Cardiac muscle cell (in vitro differentiated cells and primary cell): ENCODE data around the gene PALB2. TPM values are rescaled to one million over a fixed set of nuclear protein-coding genes. Genes with fewer than 3 reads are reported as not detected.

Experiments used
- DNase-seq, 2 donors: peaks; one replicate each; pipeline versions ENCODE4 v3.0.0 to v3.0.0-alpha.2; 2010 to 2017; ENCODE audit warnings: low read depth in 1 of 2, low spot score in 1 of 2
- H3K27ac ChIP-seq: fragments of 200-600 bp; sonication (generic); 2 replicates; pipeline ENCODE4 v1.5.1; 2016
- H3K27me3 ChIP-seq: fragments of 200-600 bp; sonication (generic); 2 replicates; pipeline ENCODE4 v1.6.0; 2016; ENCODE audit warnings: control low read depth
- H3K36me3 ChIP-seq: fragments of 200-600 bp; sonication (generic); 2 replicates; pipeline ENCODE4 v1.5.1; 2016; ENCODE audit warnings: control low read depth
- H3K4me1 ChIP-seq: fragments of 200-600 bp; sonication (generic); 2 replicates; pipeline ENCODE4 v1.8.1; 2017; ENCODE audit warnings: low read depth, mild to moderate bottlenecking, mixed run types
- H3K4me3 ChIP-seq: fragments of 200-600 bp; sonication (generic); 2 replicates; pipeline ENCODE4 v1.5.1; 2016; ENCODE audit warnings: mild to moderate bottlenecking
- H3K9me3 ChIP-seq: fragments of 200-600 bp; sonication (generic); 2 replicates; pipeline ENCODE4 v1.5.1; 2017; ENCODE audit warnings: low read depth, mild to moderate bottlenecking, control low read depth
- polyA plus RNA-seq: library from polyadenylated mRNA; unstranded; fragments of >200 nt; fragmentation: Nextera tagmentation; extraction: Ambion mirVana; gene quantifications from 2 replicates; pipeline ENCODE4 v1.2.1, GENCODE V29; 2016
- total RNA-seq: library from RNA; depleted of rRNA; stranded (reverse); fragments of >200 nt; gene quantifications from 2 replicates; pipeline ENCODE4 v1.2.3, GENCODE V29; 2016
- TF ChIP-seq, protein P1 (sequence below): IDR thresholded peaks from 2 replicates; pipeline ENCODE4 v1.5.1; 2012; ENCODE audit warnings: low read depth, mild to moderate bottlenecking, low read length

The PALB2 gene
- total and polyA plus RNA-seq, 2 experiments from 2014 or later, result 9.5 to 10.8 TPM

GRCh38 chr16:23670137-23670776 lies 29.1 kb upstream of the PALB2 start:
- TF ChIP-seq, protein P1, sequence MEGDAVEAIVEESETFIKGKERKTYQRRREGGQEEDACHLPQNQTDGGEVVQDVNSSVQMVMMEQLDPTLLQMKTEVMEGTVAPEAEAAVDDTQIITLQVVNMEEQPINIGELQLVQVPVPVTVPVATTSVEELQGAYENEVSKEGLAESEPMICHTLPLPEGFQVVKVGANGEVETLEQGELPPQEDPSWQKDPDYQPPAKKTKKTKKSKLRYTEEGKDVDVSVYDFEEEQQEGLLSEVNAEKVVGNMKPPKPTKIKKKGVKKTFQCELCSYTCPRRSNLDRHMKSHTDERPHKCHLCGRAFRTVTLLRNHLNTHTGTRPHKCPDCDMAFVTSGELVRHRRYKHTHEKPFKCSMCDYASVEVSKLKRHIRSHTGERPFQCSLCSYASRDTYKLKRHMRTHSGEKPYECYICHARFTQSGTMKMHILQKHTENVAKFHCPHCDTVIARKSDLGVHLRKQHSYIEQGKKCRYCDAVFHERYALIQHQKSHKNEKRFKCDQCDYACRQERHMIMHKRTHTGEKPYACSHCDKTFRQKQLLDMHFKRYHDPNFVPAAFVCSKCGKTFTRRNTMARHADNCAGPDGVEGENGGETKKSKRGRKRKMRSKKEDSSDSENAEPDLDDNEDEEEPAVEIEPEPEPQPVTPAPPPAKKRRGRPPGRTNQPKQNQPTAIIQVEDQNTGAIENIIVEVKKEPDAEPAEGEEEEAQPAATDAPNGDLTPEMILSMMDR, result no peak
- DNase-seq, result peak in 1 of 2 donors; percentile 61
- peaks cover 43% of the 10 kb centered on the region for H3K36me3 ChIP-seq
- no peak overlapping the region for H3K27ac ChIP-seq
- H3K9me3 ChIP-seq, result no peaks in the 10 kb centered on the region
- peaks cover 7% of the 10 kb centered on the region for H3K4me1 ChIP-seq
- H3K27me3 ChIP-seq, result no peaks in the 10 kb centered on the region
- H3K4me3 ChIP-seq, result no peak overlapping the region

DNA sequence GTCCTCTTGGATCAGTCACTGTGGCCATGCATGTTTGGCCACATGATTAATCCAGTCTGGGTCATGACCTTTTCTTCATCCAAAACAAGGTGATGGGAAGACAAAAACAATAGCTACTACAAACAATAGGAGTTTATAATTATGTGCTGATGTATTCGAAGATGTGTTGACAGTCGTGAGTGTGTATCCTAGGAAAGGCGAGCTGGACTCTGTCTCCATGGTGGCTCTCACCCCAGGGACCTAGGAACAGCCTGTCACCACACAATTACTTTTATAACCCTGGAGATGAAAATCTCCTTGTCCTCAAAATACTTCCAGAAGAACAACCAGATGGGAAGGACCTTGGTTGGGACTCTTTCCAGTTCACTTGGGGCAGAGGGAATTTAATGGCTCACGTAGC lies 27.8 kb upstream of the PALB2 start:
- H3K27me3 ChIP-seq, result no peaks in the 10 kb centered on the region
- TF ChIP-seq, protein P1, result no peak
- no peaks in the 10 kb centered on the region for H3K4me1 ChIP-seq
- DNase-seq, result no peak
- H3K9me3 ChIP-seq, result no peaks in the 10 kb centered on the region
- H3K27ac ChIP-seq, result no peak overlapping the region
- no peak overlapping the region for H3K4me3 ChIP-seq
- H3K36me3 ChIP-seq, result peaks cover 55% of the 10 kb centered on the region

GRCh38 chr16:23668225-23668624 lies 27.1 kb upstream of the PALB2 start:
- H3K36me3 ChIP-seq, result peaks cover 60% of the 10 kb centered on the region
- TF ChIP-seq, protein P1, result no peak
- DNase-seq, result no peak
- no peaks in the 10 kb centered on the region for H3K9me3 ChIP-seq
- H3K27ac ChIP-seq, result no peak overlapping the region
- no peak overlapping the region for H3K4me3 ChIP-seq
- H3K4me1 ChIP-seq, result no peaks in the 10 kb centered on the region
- H3K27me3 ChIP-seq, result no peaks in the 10 kb centered on the region

GRCh38 chr16:23667355-23667659 lies 26.2 kb upstream of the PALB2 start:
- H3K27me3 ChIP-seq, result no peaks in the 10 kb centered on the region
- DNase-seq, result no peak
- H3K36me3 ChIP-seq, result peaks cover 64% of the 10 kb centered on the region
- H3K4me1 ChIP-seq, result no peaks in the 10 kb centered on the region
- no peak overlapping the region for H3K27ac ChIP-seq
- H3K4me3 ChIP-seq, result no peak overlapping the region
- no peaks in the 10 kb centered on the region for H3K9me3 ChIP-seq
- TF ChIP-seq, protein P1, result no peak

- no peak for DNase-seq
- Histone ChIP-seq H3K9me3 (no peaks in the 10 kb centered on the region), H3K27ac (no peak overlapping the region), H3K36me3 (peaks cover 68% of the 10 kb centered on the region), H3K4me1 (no peaks in the 10 kb centered on the region), H3K27me3 (no peaks in the 10 kb centered on the region), H3K4me3 (no peak overlapping the region)
- TF ChIP-seq, protein P1, result no peak
These were observed 25.7 kb upstream of the PALB2 start for GRCh38 chr16:23666571-23667354.
